Astrocyte (in vitro differentiated cells and primary cell): Measurements from ENCODE around the gene TRPC4AP. TPM values are rescaled to one million over a fixed set of nuclear protein-coding genes. Genes with fewer than 3 reads are reported as not detected.

Experiments
- DNase-seq: peaks from one replicate; pipeline ENCODE4 v3.0.0-alpha.2; 2010; ENCODE audit warnings: low read depth
- FAIRE-seq: peaks from 2 replicates; lab custom pipeline; 2011; peaks lifted over from hg19 to GRCh38; lab: Jason Lieb, UNC
- H2AFZ ChIP-seq: 2 replicates; pipeline ENCODE4 v1.6.0; 2012; ENCODE audit warnings: low read depth, low read length, inconsistent platforms
- H3K27ac ChIP-seq: 2 replicates; pipeline ENCODE4 v1.5.1; 2011; ENCODE audit warnings: low read depth, low read length, inconsistent platforms
- H3K27me3 ChIP-seq: 2 replicates; pipeline ENCODE4 v1.6.0; 2011; ENCODE audit warnings: low read length, inconsistent platforms; ENCODE audit not compliant: insufficient read depth
- H3K36me3 ChIP-seq: 2 replicates; pipeline ENCODE4 v1.5.1; 2011; ENCODE audit warnings: low read length, inconsistent platforms; ENCODE audit not compliant: insufficient read depth
- H3K4me1 ChIP-seq: 2 replicates; pipeline ENCODE4 v1.5.1; 2011; ENCODE audit warnings: low read length, inconsistent platforms; ENCODE audit not compliant: insufficient read depth
- H3K4me2 ChIP-seq: 2 replicates; pipeline ENCODE4 v1.6.0; 2012; ENCODE audit warnings: low read length, inconsistent platforms
- H3K4me3 ChIP-seq: 2 replicates; pipeline ENCODE4 v1.5.1; 2011; ENCODE audit warnings: low read depth, mild to moderate bottlenecking, low read length, inconsistent platforms; ENCODE audit not compliant: insufficient read depth
- H3K79me2 ChIP-seq: 2 replicates; pipeline ENCODE4 v1.6.0; 2012; ENCODE audit warnings: mild to moderate bottlenecking, low read length, inconsistent platforms; ENCODE audit not compliant: insufficient read depth
- H3K9ac ChIP-seq: 2 replicates; pipeline ENCODE4 v1.6.0; 2012; ENCODE audit warnings: mild to moderate bottlenecking, low read length, inconsistent platforms
- H3K9me3 ChIP-seq: 2 replicates; pipeline ENCODE4 v1.5.1; 2012; ENCODE audit warnings: low read depth, mild to moderate bottlenecking, low read length, inconsistent platforms; ENCODE audit not compliant: insufficient read depth
- H4K20me1 ChIP-seq: 2 replicates; pipeline ENCODE4 v1.6.0; 2012; ENCODE audit warnings: low read length, inconsistent platforms; ENCODE audit not compliant: insufficient read depth
- H3K27ac Mint-ChIP-seq: one replicate; pipeline ENCODE4 v1.8.0; 2021; ENCODE audit warnings: mild to moderate bottlenecking, mixed read lengths; ENCODE audit not compliant: unreplicated experiment
- H3K27me3 Mint-ChIP-seq: one replicate; pipeline ENCODE4 v1.8.0; 2021; ENCODE audit warnings: low read depth, mixed read lengths; ENCODE audit not compliant: unreplicated experiment
- H3K36me3 Mint-ChIP-seq: one replicate; pipeline ENCODE4 v1.8.0; 2021; ENCODE audit warnings: low read depth, mixed read lengths; ENCODE audit not compliant: unreplicated experiment
- H3K4me1 Mint-ChIP-seq: one replicate; pipeline ENCODE4 v1.8.0; 2021; ENCODE audit warnings: low read depth, mixed read lengths; ENCODE audit not compliant: unreplicated experiment
- H3K4me3 Mint-ChIP-seq: one replicate; pipeline ENCODE4 v1.8.0; 2021; ENCODE audit warnings: mild to moderate bottlenecking, moderate library complexity, mixed read lengths; ENCODE audit not compliant: unreplicated experiment
- H3K9me3 Mint-ChIP-seq: one replicate; pipeline ENCODE4 v1.8.0; 2021; ENCODE audit warnings: mild to moderate bottlenecking, mixed read lengths; ENCODE audit not compliant: unreplicated experiment
- EZH2 ChIP-seq: IDR thresholded peaks from 2 replicates; pipeline ENCODE4 v1.6.1; 2012; ENCODE audit warnings: mild to moderate bottlenecking, low read length, inconsistent platforms; ENCODE audit not compliant: insufficient read depth
- total RNA-seq: library from RNA; stranded (reverse); gene quantifications from 2 replicates; pipeline ENCODE4 v1.2.1, GENCODE V29; 2021
- TF ChIP-seq, protein P1 (sequence below): IDR thresholded peaks from 2 replicates; pipeline ENCODE4 v1.5.1; 2011; ENCODE audit warnings: low read depth, mild to moderate bottlenecking, inconsistent platforms, low read length, moderate library complexity; ENCODE audit not compliant: insufficient read depth

The TRPC4AP gene
- total RNA-seq, 1 donor from 2014 or later, result 92.6 TPM

DNA sequence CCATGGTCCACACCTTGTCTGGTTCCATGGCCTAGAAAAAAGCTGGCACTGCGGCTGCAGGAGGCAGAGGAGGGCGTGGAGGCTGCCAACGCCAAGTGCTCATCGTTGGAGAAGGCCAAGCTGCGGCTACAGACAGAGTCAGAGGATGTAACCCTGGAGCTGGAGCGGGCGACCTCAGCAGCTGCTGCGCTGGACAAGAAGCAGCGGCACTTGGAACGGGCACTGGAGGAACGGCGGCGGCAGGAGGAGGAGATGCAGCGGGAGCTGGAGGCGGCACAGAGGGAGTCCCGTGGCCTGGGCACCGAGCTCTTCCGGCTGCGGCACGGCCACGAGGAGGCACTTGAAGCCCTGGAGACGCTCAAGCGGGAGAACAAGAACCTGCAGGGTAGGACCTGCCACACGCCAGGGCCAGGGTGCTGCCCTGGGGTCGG is 93.6 kb downstream of the TRPC4AP start:
- no peak overlapping the region for H3K4me3 Mint-ChIP-seq
- Histone ChIP-seq H4K20me1 (peaks cover 54% of the 10 kb centered on the region), H3K36me3 (no peaks in the 10 kb centered on the region), H3K4me3 (no peak overlapping the region), H3K4me2 (no peak overlapping the region), H3K27me3 (no peaks in the 10 kb centered on the region), H3K27ac (no peak overlapping the region), H3K9ac (no peak overlapping the region), H2AFZ (no peak overlapping the region), H3K9me3 (no peaks in the 10 kb centered on the region), H3K4me1 (no peaks in the 10 kb centered on the region), H3K79me2 (no peaks in the 10 kb centered on the region)
- H3K36me3 Mint-ChIP-seq, result peaks cover 19% of the 10 kb centered on the region
- no peaks in the 10 kb centered on the region for H3K9me3 Mint-ChIP-seq
- H3K27ac Mint-ChIP-seq, result no peak overlapping the region
- FAIRE-seq (no peak), DNase-seq (no peak)
- TF ChIP-seq, protein P1, sequence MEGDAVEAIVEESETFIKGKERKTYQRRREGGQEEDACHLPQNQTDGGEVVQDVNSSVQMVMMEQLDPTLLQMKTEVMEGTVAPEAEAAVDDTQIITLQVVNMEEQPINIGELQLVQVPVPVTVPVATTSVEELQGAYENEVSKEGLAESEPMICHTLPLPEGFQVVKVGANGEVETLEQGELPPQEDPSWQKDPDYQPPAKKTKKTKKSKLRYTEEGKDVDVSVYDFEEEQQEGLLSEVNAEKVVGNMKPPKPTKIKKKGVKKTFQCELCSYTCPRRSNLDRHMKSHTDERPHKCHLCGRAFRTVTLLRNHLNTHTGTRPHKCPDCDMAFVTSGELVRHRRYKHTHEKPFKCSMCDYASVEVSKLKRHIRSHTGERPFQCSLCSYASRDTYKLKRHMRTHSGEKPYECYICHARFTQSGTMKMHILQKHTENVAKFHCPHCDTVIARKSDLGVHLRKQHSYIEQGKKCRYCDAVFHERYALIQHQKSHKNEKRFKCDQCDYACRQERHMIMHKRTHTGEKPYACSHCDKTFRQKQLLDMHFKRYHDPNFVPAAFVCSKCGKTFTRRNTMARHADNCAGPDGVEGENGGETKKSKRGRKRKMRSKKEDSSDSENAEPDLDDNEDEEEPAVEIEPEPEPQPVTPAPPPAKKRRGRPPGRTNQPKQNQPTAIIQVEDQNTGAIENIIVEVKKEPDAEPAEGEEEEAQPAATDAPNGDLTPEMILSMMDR, result no peak
- TF ChIP-seq EZH2, result no peak
- H3K4me1 Mint-ChIP-seq, result peaks cover 3% of the 10 kb centered on the region
- no peaks in the 10 kb centered on the region for H3K27me3 Mint-ChIP-seq

DNA sequence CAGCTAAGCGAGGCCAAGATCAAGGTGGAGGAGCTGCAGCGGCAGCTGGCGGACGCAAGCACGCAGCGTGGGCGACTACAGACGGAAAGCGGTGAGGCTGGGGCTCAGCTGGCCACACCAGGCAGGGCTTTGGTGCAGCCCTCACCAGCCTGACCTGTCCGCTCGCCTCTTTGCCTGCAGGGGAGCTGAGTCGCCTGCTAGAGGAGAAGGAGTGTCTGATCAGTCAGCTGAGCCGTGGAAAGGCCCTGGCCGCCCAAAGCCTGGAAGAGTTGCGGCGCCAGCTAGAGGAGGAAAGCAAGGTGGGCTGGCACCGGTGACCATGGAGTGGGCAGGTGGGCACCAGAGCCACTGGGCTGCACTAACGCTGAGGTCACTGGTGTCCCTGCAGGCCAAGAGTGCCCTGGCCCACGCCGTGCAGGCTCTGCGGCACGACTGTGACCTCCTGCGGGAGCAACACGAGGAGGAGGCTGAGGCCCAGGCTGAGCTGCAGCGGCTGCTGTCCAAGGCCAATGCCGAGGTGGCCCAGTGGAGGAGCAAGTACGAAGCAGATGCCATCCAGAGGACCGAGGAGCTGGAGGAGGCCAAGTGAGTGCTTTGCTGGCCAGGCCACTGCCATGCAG is 94.2 kb downstream of the TRPC4AP start:
- Histone ChIP-seq H3K79me2 (no peaks in the 10 kb centered on the region), H3K9me3 (no peaks in the 10 kb centered on the region), H4K20me1 (peaks cover 54% of the 10 kb centered on the region), H3K4me3 (no peak overlapping the region), H3K27ac (no peak overlapping the region), H3K9ac (no peak overlapping the region), H3K4me1 (no peaks in the 10 kb centered on the region), H3K4me2 (no peak overlapping the region), H3K27me3 (no peaks in the 10 kb centered on the region), H3K36me3 (no peaks in the 10 kb centered on the region), H2AFZ (no peak overlapping the region)
- no peak overlapping the region for H3K27ac Mint-ChIP-seq
- peaks cover 3% of the 10 kb centered on the region for H3K4me1 Mint-ChIP-seq
- peaks cover 17% of the 10 kb centered on the region for H3K36me3 Mint-ChIP-seq
- H3K27me3 Mint-ChIP-seq, result no peaks in the 10 kb centered on the region
- DNase-seq, result no peak
- TF ChIP-seq EZH2, result no peak
- TF ChIP-seq, protein P1, result no peak
- H3K4me3 Mint-ChIP-seq, result no peak overlapping the region
- no peaks in the 10 kb centered on the region for H3K9me3 Mint-ChIP-seq
- no peak for FAIRE-seq

DNA sequence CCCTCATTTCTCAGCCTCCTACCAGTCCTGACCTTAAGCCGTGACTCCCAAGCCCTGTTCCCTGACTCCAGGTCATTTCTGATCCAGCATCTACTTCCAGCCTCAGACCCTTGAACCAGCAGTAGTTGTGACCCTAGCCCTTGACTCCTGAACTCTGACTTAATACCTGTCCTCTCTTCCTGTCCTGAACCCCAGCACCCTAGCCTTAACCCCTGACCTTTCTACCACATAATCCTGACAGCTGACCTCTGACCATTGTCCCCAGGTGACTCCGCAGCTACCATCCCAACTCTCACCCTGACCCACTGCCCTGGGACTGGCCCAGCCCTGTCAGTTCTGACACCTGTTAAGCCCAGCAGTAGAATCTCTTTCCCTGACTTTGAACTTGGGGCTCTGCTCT is 94.8 kb downstream of the TRPC4AP start:
- H3K27ac Mint-ChIP-seq, result peak overlapping the region; percentile 84
- peaks cover 17% of the 10 kb centered on the region for H3K36me3 Mint-ChIP-seq
- TF ChIP-seq EZH2, result no peak
- TF ChIP-seq, protein P1, result no peak
- Histone ChIP-seq H3K4me1 (no peaks in the 10 kb centered on the region), H3K9me3 (no peaks in the 10 kb centered on the region), H3K79me2 (no peaks in the 10 kb centered on the region), H3K4me2 (no peak overlapping the region), H3K27me3 (no peaks in the 10 kb centered on the region), H3K4me3 (no peak overlapping the region), H4K20me1 (peaks cover 54% of the 10 kb centered on the region), H2AFZ (no peak overlapping the region), H3K27ac (no peak overlapping the region), H3K9ac (no peak overlapping the region), H3K36me3 (no peaks in the 10 kb centered on the region)
- no peaks in the 10 kb centered on the region for H3K27me3 Mint-ChIP-seq
- DNase-seq (no peak), FAIRE-seq (no peak)
- peak overlapping the region; percentile 60 for H3K4me3 Mint-ChIP-seq
- peaks cover 3% of the 10 kb centered on the region for H3K4me1 Mint-ChIP-seq
- no peaks in the 10 kb centered on the region for H3K9me3 Mint-ChIP-seq
